ENCODE measurements around the gene GPR31. TPM values are rescaled to one million over a fixed set of nuclear protein-coding genes. Genes with fewer than 3 reads are reported as not detected.

The GPR31 gene
- total and polyA plus RNA-seq, 9 of the 15 experiments (the other 6 are each of a cell fraction or from before 2014, with no cell fraction given) = not detected

DNA sequence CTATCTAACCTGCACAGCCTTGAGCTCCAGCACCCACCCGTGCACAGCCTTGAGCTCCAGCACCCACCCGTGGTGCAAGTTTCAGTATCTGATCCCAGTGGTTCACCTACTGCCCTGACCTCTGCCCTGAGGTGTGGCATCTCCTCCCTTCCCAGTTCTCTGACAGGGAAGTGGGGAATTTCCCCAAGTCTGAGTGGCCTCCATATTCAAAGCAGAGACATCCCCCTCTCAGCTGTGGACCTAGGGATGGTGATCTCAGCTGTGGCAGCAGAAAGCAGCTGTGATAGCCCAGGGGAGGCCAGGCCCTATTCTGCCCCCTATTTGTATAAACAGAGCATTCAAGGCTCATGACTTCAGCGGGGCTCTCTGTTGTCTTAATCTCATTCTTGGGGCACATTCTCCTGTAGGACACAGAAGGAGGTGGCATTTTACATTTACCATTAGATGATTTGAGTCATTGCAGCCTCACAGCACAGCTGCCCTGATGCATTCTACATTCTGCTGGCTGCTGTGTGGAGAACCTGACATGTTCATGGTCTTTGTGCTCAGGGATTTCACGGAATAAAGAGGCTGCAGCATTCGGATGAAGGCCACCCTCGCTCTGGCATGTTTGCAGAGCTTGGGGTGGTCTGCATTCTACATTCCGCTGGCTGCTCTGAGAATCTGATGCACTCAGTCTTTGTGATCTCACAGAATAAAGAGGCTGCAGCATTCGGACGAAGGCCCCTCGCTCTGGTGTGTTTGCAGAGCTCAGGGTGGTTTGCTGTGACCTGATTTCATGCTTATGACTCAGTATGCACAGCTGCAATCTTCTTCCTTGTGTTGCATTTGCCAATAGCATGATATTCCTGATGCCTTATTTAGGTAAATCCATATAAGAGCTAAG lies 16.9 kb downstream of the GPR31 start:
- H3K9me3 ChIP-seq (replicated peaks; ENCODE audit: control insufficient read depth, insufficient read depth, low read depth, low read length) = no peaks in the 10 kb centered on the region
- no peak overlapping the region for H3K27ac ChIP-seq (ENCODE audit: extremely low read depth, low read depth, low read length)
- no peaks in the 10 kb centered on the region for H3K9me1 ChIP-seq (ENCODE audit: control insufficient read depth, insufficient read depth, low read length)
- POLR2A ChIA-PET = no interaction called here
- DNase-seq (ENCODE audit: extremely low read depth in 1 of 4, low spot score in 3 of 4) (no peak), ATAC-seq (no peak), FAIRE-seq (no peak)
- H3K4me2 ChIP-seq (ENCODE audit: insufficient read depth, low read length) = no peak overlapping the region
- 0 out of 2 replicates have a peak, but pooled peaks cover 7% of the 10 kb centered on the region for H4K20me1 ChIP-seq (replicated peaks; ENCODE audit: control insufficient read depth, insufficient read depth, low read length)
- intact Hi-C loops (cut with micrococcal nuclease) (loop anchor here (5.0 kb wide), 1 partner anchor 144 kb away; the partner anchor contains the start of gene CEP43), in situ Hi-C loops (cut with MboI) (no loop called here)
- no peaks in the 10 kb centered on the region for H3K4me1 ChIP-seq (replicated peaks in 1 of 2; ENCODE audit: control insufficient read depth in 2 of 2, insufficient read depth in 2 of 2, low read length in 2 of 2)
- CTCF ChIA-PET (ENCODE audit: low intra/inter-chr PET ratio) = interaction anchor here (1.6 kb wide), 1 partner anchor 354 kb away, joined by 10 read pairs; no protein-coding TSS in a partner anchor
- no peak overlapping the region for H3K9ac ChIP-seq (ENCODE audit: insufficient read depth in 1 of 2, low read depth in 2 of 2, low read length in 2 of 2)
- under 1% methylated on average over 10 of the region's 10 CpGs for WGBS (ENCODE audit: insufficient coverage, low coverage, missing lambda C conversion rate)
- TF ChIP-seq, protein P1, sequence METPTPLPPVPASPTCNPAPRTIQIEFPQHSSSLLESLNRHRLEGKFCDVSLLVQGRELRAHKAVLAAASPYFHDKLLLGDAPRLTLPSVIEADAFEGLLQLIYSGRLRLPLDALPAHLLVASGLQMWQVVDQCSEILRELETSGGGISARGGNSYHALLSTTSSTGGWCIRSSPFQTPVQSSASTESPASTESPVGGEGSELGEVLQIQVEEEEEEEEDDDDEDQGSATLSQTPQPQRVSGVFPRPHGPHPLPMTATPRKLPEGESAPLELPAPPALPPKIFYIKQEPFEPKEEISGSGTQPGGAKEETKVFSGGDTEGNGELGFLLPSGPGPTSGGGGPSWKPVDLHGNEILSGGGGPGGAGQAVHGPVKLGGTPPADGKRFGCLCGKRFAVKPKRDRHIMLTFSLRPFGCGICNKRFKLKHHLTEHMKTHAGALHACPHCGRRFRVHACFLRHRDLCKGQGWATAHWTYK (CRISPR knock-in tag; IDR thresholded peaks at IDR 0.05) = no peak
- TF ChIP-seq ZNF134 (CRISPR knock-in tag; conservative IDR thresholded peaks at IDR 0.05) (no peak), SMARCC2 (IDR thresholded peaks at IDR 0.05; ENCODE audit: low read depth) (no peak), CC2D1A (IDR thresholded peaks at IDR 0.05) (no peak), ZNF75A (CRISPR knock-in tag; IDR thresholded peaks at IDR 0.05) (no peak), TEAD1 (CRISPR knock-in tag; IDR thresholded peaks at IDR 0.05) (no peak), CXXC5 (CRISPR knock-in tag; IDR thresholded peaks at IDR 0.05) (no peak), SMARCA4 (IDR thresholded peaks at IDR 0.05) (no peak), ARID2 (IDR thresholded peaks at IDR 0.05) (no peak), PHF21A (IDR thresholded peaks at IDR 0.05; ENCODE audit: borderline replicate concordance, low read depth) (no peak), TFAM (CRISPR knock-in tag; conservative IDR thresholded peaks at IDR 0.05) (no peak), ZNF696 (CRISPR knock-in tag; conservative IDR thresholded peaks at IDR 0.05) (no peak), XRCC3 (IDR thresholded peaks at IDR 0.05) (no peak), HLTF (IDR thresholded peaks at IDR 0.05) (no peak), ZBTB33 (CRISPR knock-in tag; IDR thresholded peaks at IDR 0.05) (no peak), MEIS2 (IDR thresholded peaks at IDR 0.05; ENCODE audit: partially characterized antibody) (no peak), DIDO1 (tag; IDR thresholded peaks at IDR 0.05; ENCODE audit: low read depth) (no peak), MTA2 (IDR thresholded peaks at IDR 0.05; ENCODE audit: low read depth) (no peak)
- TF ChIP-seq, protein P2, sequence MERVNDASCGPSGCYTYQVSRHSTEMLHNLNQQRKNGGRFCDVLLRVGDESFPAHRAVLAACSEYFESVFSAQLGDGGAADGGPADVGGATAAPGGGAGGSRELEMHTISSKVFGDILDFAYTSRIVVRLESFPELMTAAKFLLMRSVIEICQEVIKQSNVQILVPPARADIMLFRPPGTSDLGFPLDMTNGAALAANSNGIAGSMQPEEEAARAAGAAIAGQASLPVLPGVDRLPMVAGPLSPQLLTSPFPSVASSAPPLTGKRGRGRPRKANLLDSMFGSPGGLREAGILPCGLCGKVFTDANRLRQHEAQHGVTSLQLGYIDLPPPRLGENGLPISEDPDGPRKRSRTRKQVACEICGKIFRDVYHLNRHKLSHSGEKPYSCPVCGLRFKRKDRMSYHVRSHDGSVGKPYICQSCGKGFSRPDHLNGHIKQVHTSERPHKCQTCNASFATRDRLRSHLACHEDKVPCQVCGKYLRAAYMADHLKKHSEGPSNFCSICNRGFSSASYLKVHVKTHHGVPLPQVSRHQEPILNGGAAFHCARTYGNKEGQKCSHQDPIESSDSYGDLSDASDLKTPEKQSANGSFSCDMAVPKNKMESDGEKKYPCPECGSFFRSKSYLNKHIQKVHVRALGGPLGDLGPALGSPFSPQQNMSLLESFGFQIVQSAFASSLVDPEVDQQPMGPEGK (CRISPR knock-in tag; IDR thresholded peaks at IDR 0.05; ENCODE audit: borderline replicate concordance) = no peak
- no peaks in the 10 kb centered on the region for H3K79me2 ChIP-seq (ENCODE audit: control insufficient read depth, insufficient read depth, low read length)
- no TSS peak for BruUV-seq (replicated peaks)
- H3K36me3 ChIP-seq (ENCODE audit: control insufficient read depth, insufficient read depth, low read length) = no peaks in the 10 kb centered on the region
- no peak overlapping the region for H3K4me3 ChIP-seq
- peaks cover 34 to 66% of the 10 kb centered on the region in 2 experiments for H3K27me3 ChIP-seq (ENCODE audit: control insufficient read depth in 2 of 2, insufficient read depth in 2 of 2, low read length in 2 of 2)
- no peak overlapping the region for H2AFZ ChIP-seq (ENCODE audit: low read depth, low read length)

All from K562 (cell line).